ENCODE measurements around the gene PRDM5. TPM values are rescaled to one million over a fixed set of nuclear protein-coding genes. Genes with fewer than 3 reads are reported as not detected.

PRDM5 gene
- total and polyA plus RNA-seq, 2 donors (not counting 3 experiments of a cell fraction or from before 2014, with no cell fraction given) = 2.2 to 8.1 TPM

DNA sequence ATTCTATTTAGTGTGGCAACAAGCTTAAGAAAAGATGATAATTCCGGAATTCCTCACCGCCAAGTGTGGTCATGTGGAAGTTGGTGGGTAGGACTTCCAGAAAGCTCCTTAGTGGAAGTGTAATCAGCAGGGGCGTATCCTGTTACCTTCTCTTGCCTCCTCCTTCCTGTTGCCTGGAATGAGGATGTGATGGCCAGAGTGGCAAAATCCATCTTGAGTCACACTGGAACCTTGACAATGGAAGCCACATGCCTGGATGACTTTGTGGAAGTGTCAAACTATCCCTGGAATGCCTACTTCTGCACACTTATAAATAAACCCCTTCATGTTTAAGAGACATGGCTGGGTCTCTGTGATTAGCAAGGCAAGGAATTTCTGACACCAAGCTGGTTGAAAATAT lies 191.0 kb downstream of the PRDM5 start:
- Histone ChIP-seq H3K27ac (ENCODE audit: insufficient read depth, low read depth, low read length) (no peak overlapping the region), H3K4me1 (ENCODE audit: control insufficient read depth, extremely low read depth, insufficient read depth, low read length) (no peaks in the 10 kb centered on the region), H3K4me2 (ENCODE audit: insufficient read depth, low read length) (no peak overlapping the region), H3K79me2 (ENCODE audit: control insufficient read depth, insufficient read depth, low read length) (no peaks in the 10 kb centered on the region), H3K9ac (replicated peaks; ENCODE audit: extremely low read depth, insufficient read depth, low read length) (no peak overlapping the region), H4K20me1 (replicated peaks; ENCODE audit: control insufficient read depth, extremely low read depth, insufficient read depth, low read length) (no peaks in the 10 kb centered on the region), H3K4me3 (replicated peaks in 1 of 3; ENCODE audit: insufficient read depth in 1 of 3, low read depth in 1 of 3, low read length in 3 of 3) (no peak overlapping the region), H2AFZ (ENCODE audit: low read depth, low read length) (no peak overlapping the region), H3K9me1 (replicated peaks; ENCODE audit: control insufficient read depth, extremely low read depth, insufficient read depth, low read length) (no peaks in the 10 kb centered on the region), H3K36me3 (ENCODE audit: control insufficient read depth in 2 of 2, extremely low read depth in 1 of 2, insufficient read depth in 2 of 2, low read length in 2 of 2) (no peaks in the 10 kb centered on the region), H3K9me3 (replicated peaks; ENCODE audit: control insufficient read depth, insufficient read depth, low read length) (no peaks in the 10 kb centered on the region), H3K27me3 (ENCODE audit: control insufficient read depth in 2 of 2, insufficient read depth in 2 of 2, low read length in 2 of 2) (no peaks in the 10 kb centered on the region)
- CTCF ChIA-PET = interaction anchor here (1.7 kb wide), 1 partner anchor 19 kb away, joined by 3 read pairs; no protein-coding TSS in a partner anchor
- no peak for DNase-seq (ENCODE audit: low read depth, low spot score)
- TF ChIP-seq FOS (IDR thresholded peaks at IDR 0.05; ENCODE audit: borderline replicate concordance, insufficient read depth, low read length) (no peak), MAX (IDR thresholded peaks at IDR 0.05; ENCODE audit: insufficient read depth, insufficient read length) (no peak), POLR2AphosphoS5 (IDR thresholded peaks at IDR 0.05; ENCODE audit: insufficient read depth, low read depth, low read length) (no peak), EZH2 (IDR thresholded peaks at IDR 0.05; ENCODE audit: borderline replicate concordance, low read depth, low read length, severe bottlenecking) (no peak), MYC (IDR thresholded peaks at IDR 0.05; ENCODE audit: low read depth, low read length) (no peak), JUN (IDR thresholded peaks at IDR 0.05; ENCODE audit: borderline replicate concordance, insufficient read depth, insufficient read length, low read depth) (no peak), GATA2 (IDR thresholded peaks at IDR 0.05; ENCODE audit: insufficient read depth, insufficient read length, low read depth, low read length) (no peak), CTCF (IDR thresholded peaks at IDR 0.05; ENCODE audit: extremely low read depth in 1 of 2, insufficient read depth in 1 of 2, low read depth in 1 of 2, low read length in 2 of 2) (no peak), POLR2A (IDR thresholded peaks at IDR 0.05; ENCODE audit: low read depth, low read length) (no peak)
- dilution Hi-C loops (cut with MboI; ENCODE audit: extremely low pct_ligation_motif_present, low sequenced_read_pairs) = no loop called here
- POLR2A ChIA-PET = no interaction called here
- intact Hi-C loops (cut with micrococcal nuclease) = no loop called here
- FAIRE-seq = no peak
- BruUV-seq (replicated peaks) = no TSS peak

Measured in endothelial cell of umbilical vein (primary cell).